HepG2 (cell line): ENCODE measurements around the gene GPT2. TPM values are rescaled to one million over a fixed set of nuclear protein-coding genes. Genes with fewer than 3 reads are reported as not detected.

Source experiments
- AFF4 ChIP-seq: sonication (generic); formaldehyde crosslinking; IDR thresholded peaks from 2 replicates; pipeline ENCODE4 v1.4.0; 2020; ENCODE audit warnings: missing genetic modification reagents
- ASH2L ChIP-seq: fragments of 300-600, 200-600 bp; sonication (generic); IDR thresholded peaks from 2 replicates; pipeline ENCODE4 v1.7.0; 2017; ENCODE audit warnings: low read depth, mild to moderate bottlenecking, moderate library complexity, mixed read lengths, low read length; ENCODE audit not compliant: insufficient read length
- ELF3 ChIP-seq: IDR thresholded peaks from 2 replicates; pipeline ENCODE4 v1.6.1; 2016; ENCODE audit warnings: missing genetic modification reagents, missing compliant biosample characterization
- FIP1L1 ChIP-seq: fragments of 200-400 bp; formaldehyde crosslinking; IDR thresholded peaks from 2 replicates; pipeline ENCODE4 v1.6.1; 2018; ENCODE audit warnings: low read depth, mild to moderate bottlenecking, low read length, moderate library complexity, borderline replicate concordance; ENCODE audit not compliant: insufficient read depth
- FOSL2 ChIP-seq: sonication (generic); formaldehyde crosslinking; IDR thresholded peaks from 2 replicates; pipeline ENCODE4 v1.4.0; 2020; ENCODE audit warnings: missing genetic modification reagents
- NFAT5 ChIP-seq: sonication (generic); formaldehyde crosslinking; IDR thresholded peaks from 2 replicates; pipeline ENCODE4 v1.4.0; 2020; ENCODE audit warnings: missing genetic modification reagents
- SATB2 ChIP-seq: sonication (generic); formaldehyde crosslinking; IDR thresholded peaks from 2 replicates; pipeline ENCODE4 v1.5.0; 2020; ENCODE audit warnings: missing genetic modification reagents
- SNRNP70 ChIP-seq: fragments of 200-400 bp; formaldehyde crosslinking; IDR thresholded peaks from 2 replicates; pipeline ENCODE4 v1.6.1; 2017; ENCODE audit warnings: mild to moderate bottlenecking, low read depth, low read length, moderate library complexity
- TBX2 ChIP-seq: sonication (generic); formaldehyde crosslinking; IDR thresholded peaks from 2 replicates; pipeline ENCODE4 v1.5.0; 2020; ENCODE audit warnings: missing genetic modification reagents, mild to moderate bottlenecking, borderline replicate concordance
- TMF1 ChIP-seq: sonication (generic); formaldehyde crosslinking; IDR thresholded peaks from 2 replicates; pipeline ENCODE4 v1.8.1; 2022; ENCODE audit warnings: low read depth, missing genetic modification reagents
- ZNF10 ChIP-seq: sonication (generic); formaldehyde crosslinking; IDR thresholded peaks from 2 replicates; pipeline ENCODE4 v1.4.0; 2020; ENCODE audit warnings: mild to moderate bottlenecking, low read depth, missing genetic modification reagents, borderline replicate concordance
- ZNF292 ChIP-seq: sonication (generic); formaldehyde crosslinking; IDR thresholded peaks from 2 replicates; pipeline ENCODE4 v1.8.1; 2022; ENCODE audit warnings: mild to moderate bottlenecking, low read depth, missing genetic modification reagents, borderline replicate concordance
- ZNF737 ChIP-seq: sonication (generic); formaldehyde crosslinking; IDR thresholded peaks from 2 replicates; pipeline ENCODE4 v1.5.0; 2020; ENCODE audit warnings: missing genetic modification reagents, mild to moderate bottlenecking, borderline replicate concordance
- polyA plus RNA-seq, 8 experiments: library from polyadenylated mRNA; depleted of rRNA in 3 of 8; stranded (reverse) in 7 of 8; unstranded in 1 of 8; fragments of >200 nt; fragmentation: Illumina TruSeq in 4 of 8; extraction: Trizol in 4 of 8; gene quantifications; 2 replicates each; pipeline versions ENCODE4 v1.2.1 to v1.2.3, GENCODE V29; 2011 to 2016; ENCODE audit warnings: low read depth in 4 of 8, missing spikeins in 1 of 8, mixed read lengths in 1 of 8; ENCODE audit not compliant: insufficient read depth in 1 of 8
- total RNA-seq, 5 experiments: library from RNA; depleted of rRNA; stranded (reverse); fragments of >200 nt; fragmentation: Illumina TruSeq; extraction: Trizol; gene quantifications; 2 replicates each; pipeline ENCODE4 v1.2.3, GENCODE V29; 2016; ENCODE audit warnings: low read depth in 1 of 5

The GPT2 gene
- total and polyA plus RNA-seq, 2 of the 13 experiments (the other 11 are each of a cell fraction or from before 2014, with no cell fraction given): 138 to 267 TPM

- peak; percentile 88 for TF ChIP-seq AFF4 (CRISPR knock-in tag)
- peak; percentile 67 for TF ChIP-seq NFAT5 (CRISPR knock-in tag)
- peak; percentile 83 for TF ChIP-seq ASH2L
- peak; percentile 93; the same call in 1 of the 2 replicates for TF ChIP-seq ZNF737 (CRISPR knock-in tag)
- peak; percentile 99 for TF ChIP-seq ZNF292
- TF ChIP-seq TBX2 (CRISPR knock-in tag): peak; percentile 99
- TF ChIP-seq ZNF10 (CRISPR knock-in tag): no peak
- TF ChIP-seq SNRNP70: no peak
- TF ChIP-seq FIP1L1: peak; percentile 58; the same call in 1 of the 2 replicates
- peak; percentile 88 for TF ChIP-seq FOSL2 (CRISPR knock-in tag)
- TF ChIP-seq TMF1 (CRISPR knock-in tag): peak; percentile 70
- TF ChIP-seq ELF3: peak; percentile 86
- no peak; the same call in none of the 2 replicates for TF ChIP-seq SATB2 (CRISPR knock-in tag)
Observed at GRCh38 chr16:46883690-46884512, at the start of gene GPT2 (continued).
